Measurements from ENCODE around the gene GPR37.

GPR37 gene

DNA sequence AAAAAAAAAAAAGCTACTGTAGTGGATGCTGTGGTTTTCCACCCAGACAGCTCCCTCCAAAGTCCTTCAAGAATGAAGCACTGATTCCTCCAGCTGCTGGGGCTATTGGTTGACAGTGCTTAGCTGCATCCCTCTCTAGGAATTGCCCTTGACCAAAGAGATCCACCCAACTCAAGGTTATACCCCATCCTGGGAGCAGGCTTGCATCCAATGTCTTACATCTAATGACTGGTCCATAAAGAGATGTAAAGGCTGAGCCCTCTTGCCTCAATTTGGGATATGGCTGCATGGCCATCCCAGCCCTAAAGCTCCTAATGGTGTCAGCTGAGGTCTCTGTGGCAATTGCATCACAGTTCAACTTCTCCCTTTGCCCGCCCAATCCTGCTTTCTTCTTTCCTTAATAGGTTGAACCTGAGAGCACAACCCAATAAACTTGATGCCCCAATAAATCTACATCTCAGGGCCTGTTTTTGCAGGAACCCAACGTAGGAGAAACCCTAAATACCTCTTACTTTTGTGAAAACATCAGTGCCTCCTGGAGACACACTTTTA, 4.4 kb downstream of the GPR37 start:
- DNase-seq (ENCODE audit: low read depth): no peak
- H3K4me3 ChIP-seq (ENCODE audit: low read length): no peak overlapping the region
- no peak for TF ChIP-seq CTCF (conservative IDR thresholded peaks at IDR 0.05; ENCODE audit: low read length)

GRCh38 chr7:124758327-124758726, 7.3 kb downstream of the GPR37 start:
- no peak overlapping the region for H3K4me3 ChIP-seq (ENCODE audit: low read length)
- DNase-seq (ENCODE audit: low read depth): no peak
- no peak for TF ChIP-seq CTCF (conservative IDR thresholded peaks at IDR 0.05; ENCODE audit: low read length)

GRCh38 chr7:124754576-124755268, 10.9 kb downstream of the GPR37 start:
- H3K4me3 ChIP-seq (ENCODE audit: low read length): no peak overlapping the region
- no peak for TF ChIP-seq CTCF (conservative IDR thresholded peaks at IDR 0.05; ENCODE audit: low read length)
- no peak for DNase-seq (ENCODE audit: low read depth)

- TF ChIP-seq CTCF (conservative IDR thresholded peaks at IDR 0.05; ENCODE audit: low read length): no peak
- H3K4me3 ChIP-seq (ENCODE audit: low read length): no peak overlapping the region
- DNase-seq (ENCODE audit: low read depth): peak; percentile 8
These were observed 13.3 kb downstream of the GPR37 start for GRCh38 chr7:124752310-124752709.

- no peak for DNase-seq (ENCODE audit: low read depth)
- no peak for TF ChIP-seq CTCF (conservative IDR thresholded peaks at IDR 0.05; ENCODE audit: low read length)
- no peak overlapping the region for H3K4me3 ChIP-seq (ENCODE audit: low read length)
These were observed 14.6 kb downstream of the GPR37 start for GRCh38 chr7:124751027-124751426.

GRCh38 chr7:124747072-124747471, 18.5 kb downstream of the GPR37 start:
- no peak for TF ChIP-seq CTCF (conservative IDR thresholded peaks at IDR 0.05; ENCODE audit: low read length)
- no peak overlapping the region for H3K4me3 ChIP-seq (ENCODE audit: low read length)
- DNase-seq (ENCODE audit: low read depth): no peak

DNA sequence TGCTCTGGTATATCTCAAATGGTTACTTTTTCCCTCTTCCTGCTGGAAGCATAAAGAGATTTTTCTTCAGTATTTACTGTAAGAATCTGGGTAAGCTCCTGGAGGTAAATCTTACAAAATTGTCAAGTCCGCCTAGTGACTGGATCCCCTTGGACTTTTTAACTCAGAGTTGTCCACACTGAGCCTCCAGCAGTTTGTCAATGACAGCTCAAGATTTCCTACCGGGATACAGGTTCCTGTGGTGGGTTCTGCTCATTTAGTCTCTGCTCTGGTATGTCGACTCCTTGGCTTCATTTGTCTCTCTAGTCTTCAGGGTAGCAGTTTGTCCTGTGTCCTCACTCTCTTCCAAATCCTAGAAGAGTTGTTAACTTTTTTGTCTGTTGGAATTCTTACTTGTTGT, 27.0 kb downstream of the GPR37 start:
- no peak overlapping the region for H3K4me3 ChIP-seq (ENCODE audit: low read length)
- no peak for DNase-seq (ENCODE audit: low read depth)
- no peak for TF ChIP-seq CTCF (conservative IDR thresholded peaks at IDR 0.05; ENCODE audit: low read length)
